Neural progenitor cell (in vitro differentiated cells): ENCODE measurements around the gene PHOX2B.
"Not testable (repeated sequence)": the region's sequence is repeated elsewhere in the genome, so short reads cannot be mapped to it uniquely, and the experiment has no call there.

Experiments
- EZH2 ChIP-seq: fragments of 200-600 bp; sonication (generic); IDR thresholded peaks from 2 replicates; pipeline ENCODE4 v1.6.1; 2017; ENCODE audit warnings: antibody characterized with exemption, mild to moderate bottlenecking, moderate library complexity
- TF ChIP-seq, protein P1 (sequence below): fragments of 200-600 bp; sonication (generic); IDR thresholded peaks from 2 replicates; pipeline ENCODE4 v1.5.1; 2017; ENCODE audit warnings: antibody characterized with exemption, mild to moderate bottlenecking

DNA sequence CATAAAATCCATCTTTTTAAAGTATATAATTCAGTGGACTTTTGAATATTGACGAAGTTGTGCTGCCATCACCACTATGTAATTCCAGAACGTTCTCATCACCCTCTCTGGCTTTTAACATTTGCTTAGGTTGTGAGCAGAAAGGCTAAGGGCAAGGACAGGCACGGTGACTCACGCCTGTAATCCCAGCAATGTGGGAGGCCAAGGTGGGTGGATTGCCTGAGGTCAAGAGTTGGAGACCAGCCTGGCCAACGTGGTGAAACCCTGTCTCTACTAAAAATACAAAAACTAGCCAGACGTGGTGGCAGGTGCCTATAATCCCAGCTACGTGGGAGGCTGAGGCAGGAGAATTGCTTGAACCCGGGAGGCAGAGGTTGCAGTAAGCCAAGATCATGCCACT lies 11.0 kb downstream of the PHOX2B start:
- TF ChIP-seq, protein P1, sequence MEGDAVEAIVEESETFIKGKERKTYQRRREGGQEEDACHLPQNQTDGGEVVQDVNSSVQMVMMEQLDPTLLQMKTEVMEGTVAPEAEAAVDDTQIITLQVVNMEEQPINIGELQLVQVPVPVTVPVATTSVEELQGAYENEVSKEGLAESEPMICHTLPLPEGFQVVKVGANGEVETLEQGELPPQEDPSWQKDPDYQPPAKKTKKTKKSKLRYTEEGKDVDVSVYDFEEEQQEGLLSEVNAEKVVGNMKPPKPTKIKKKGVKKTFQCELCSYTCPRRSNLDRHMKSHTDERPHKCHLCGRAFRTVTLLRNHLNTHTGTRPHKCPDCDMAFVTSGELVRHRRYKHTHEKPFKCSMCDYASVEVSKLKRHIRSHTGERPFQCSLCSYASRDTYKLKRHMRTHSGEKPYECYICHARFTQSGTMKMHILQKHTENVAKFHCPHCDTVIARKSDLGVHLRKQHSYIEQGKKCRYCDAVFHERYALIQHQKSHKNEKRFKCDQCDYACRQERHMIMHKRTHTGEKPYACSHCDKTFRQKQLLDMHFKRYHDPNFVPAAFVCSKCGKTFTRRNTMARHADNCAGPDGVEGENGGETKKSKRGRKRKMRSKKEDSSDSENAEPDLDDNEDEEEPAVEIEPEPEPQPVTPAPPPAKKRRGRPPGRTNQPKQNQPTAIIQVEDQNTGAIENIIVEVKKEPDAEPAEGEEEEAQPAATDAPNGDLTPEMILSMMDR: not testable (repeated sequence)
- not testable (repeated sequence) for TF ChIP-seq EZH2
